Endodermal cell (in vitro differentiated cells): ENCODE measurements around the gene CNIH4. TPM values are rescaled to one million over a fixed set of nuclear protein-coding genes. Genes with fewer than 3 reads are reported as not detected.

Experiments
- DNase-seq: peaks from one replicate; pipeline ENCODE4 v3.0.0-alpha.2; 2017
- H3K27ac ChIP-seq: 2 replicates; pipeline ENCODE4 v1.5.1; 2013; ENCODE audit warnings: mild to moderate bottlenecking, low read depth, low read length, moderate library complexity
- H3K27me3 ChIP-seq: 2 replicates; pipeline ENCODE4 v1.6.1; 2013; ENCODE audit warnings: mild to moderate bottlenecking, low read length, moderate library complexity; ENCODE audit not compliant: insufficient read depth, control insufficient read depth, poor library complexity, severe bottlenecking
- H3K36me3 ChIP-seq: 2 replicates; pipeline ENCODE4 v1.7.0; 2013; ENCODE audit warnings: mild to moderate bottlenecking, low read length, moderate library complexity; ENCODE audit not compliant: control insufficient read depth, insufficient read depth
- H3K4me1 ChIP-seq: one replicate; pipeline ENCODE4 v1.7.0; 2013; ENCODE audit warnings: low read length; ENCODE audit not compliant: control insufficient read depth, insufficient read depth
- H3K4me3 ChIP-seq: 2 replicates; pipeline ENCODE4 v1.5.1; 2013; ENCODE audit warnings: mild to moderate bottlenecking, low read length, moderate library complexity
- H3K9ac ChIP-seq: 2 replicates; pipeline ENCODE4 v1.6.1; 2013; ENCODE audit warnings: mild to moderate bottlenecking, low read length, moderate library complexity; ENCODE audit not compliant: poor library complexity, severe bottlenecking; ENCODE audit errors: extremely low read depth
- H3K9me3 ChIP-seq: 2 replicates; pipeline ENCODE4 v1.6.1; 2013; ENCODE audit warnings: mild to moderate bottlenecking, low read length, moderate library complexity; ENCODE audit not compliant: control insufficient read depth
- H3K27ac Mint-ChIP-seq: 2 replicates; pipeline ENCODE4 v1.8.0; 2020; ENCODE audit warnings: mixed read lengths
- H3K27me3 Mint-ChIP-seq: 2 replicates; pipeline ENCODE4 v1.8.0; 2021; ENCODE audit warnings: mild to moderate bottlenecking, mixed read lengths; ENCODE audit not compliant: insufficient read depth
- H3K36me3 Mint-ChIP-seq: 2 replicates; pipeline ENCODE4 v1.8.0; 2020; ENCODE audit warnings: low read depth, mixed read lengths
- H3K4me1 Mint-ChIP-seq: 2 replicates; pipeline ENCODE4 v1.8.0; 2020; ENCODE audit warnings: mixed read lengths
- H3K4me3 Mint-ChIP-seq: 2 replicates; pipeline ENCODE4 v1.8.0; 2020; ENCODE audit warnings: mild to moderate bottlenecking, moderate library complexity, mixed read lengths
- H3K9me3 Mint-ChIP-seq: 2 replicates; pipeline ENCODE4 v1.8.0; 2020; ENCODE audit warnings: mild to moderate bottlenecking, mixed read lengths
- CTCF ChIP-seq: fragments of 200-600 bp; sonication (generic); conservative IDR thresholded peaks from 2 replicates; pipeline ENCODE4 v1.5.0; 2021; ENCODE audit warnings: antibody characterized with exemption, mild to moderate bottlenecking
- WGBS, 2 experiments: methylation state at CpG; one replicate each; pipeline versions ENCODE4 v1.1.5 to v1.1.7; 2013; ENCODE audit warnings: missing lambda C conversion rate in 2 of 2, mixed read lengths in 1 of 2; ENCODE audit not compliant: insufficient coverage in 1 of 2, insufficient read length in 1 of 2; 5-methylcytosine and 5-hydroxymethylcytosine counted together
- total RNA-seq, 2 donors: library from RNA; stranded (reverse); fragmentation: NEBNext Ultra II Directional in 1 of 2; extraction: Animal tissue kit (Norgen Biotek cat#: 25700) in 1 of 2; gene quantifications; 2 replicates in 1 of 2; 3 replicates in 1 of 2; pipeline ENCODE4 v1.2.1, GENCODE V29; 2021

The CNIH4 gene
- total RNA-seq, 2 donors from 2014 or later = 63.7 to 67.8 TPM

GRCh38 chr1:224312025-224312424 is 44.7 kb upstream of the CNIH4 start:
- Histone ChIP-seq H3K9ac (no peak overlapping the region), H3K4me3 (no peak overlapping the region), H3K4me1 (no peaks in the 10 kb centered on the region), H3K36me3 (peaks cover 78% of the 10 kb centered on the region), H3K27ac (no peak overlapping the region), H3K27me3 (no peaks in the 10 kb centered on the region), H3K9me3 (no peaks in the 10 kb centered on the region)
- H3K27me3 Mint-ChIP-seq = no peaks in the 10 kb centered on the region
- no peak for TF ChIP-seq CTCF
- H3K4me3 Mint-ChIP-seq = no peak overlapping the region
- no peak for DNase-seq
- no peaks in the 10 kb centered on the region for H3K9me3 Mint-ChIP-seq
- peaks cover 46% of the 10 kb centered on the region for H3K36me3 Mint-ChIP-seq
- peaks cover 17% of the 10 kb centered on the region for H3K4me1 Mint-ChIP-seq
- 95% methylated on average over 2 of the region's 2 CpGs; no CpG with 5 or more reads in 1 of the 2 experiments for WGBS, 2 experiments
- H3K27ac Mint-ChIP-seq = no peak overlapping the region

- no peak for DNase-seq
- H3K9ac ChIP-seq = no peak overlapping the region
- Mint-ChIP-seq H3K36me3 (peaks cover 32% of the 10 kb centered on the region), H3K4me1 (peaks cover 17% of the 10 kb centered on the region), H3K9me3 (no peaks in the 10 kb centered on the region), H3K4me3 (no peak overlapping the region), H3K27ac (no peak overlapping the region), H3K27me3 (no peaks in the 10 kb centered on the region)
- no peaks in the 10 kb centered on the region for H3K9me3 ChIP-seq
- H3K27me3 ChIP-seq = no peaks in the 10 kb centered on the region
- no peak overlapping the region for H3K4me3 ChIP-seq
- no peaks in the 10 kb centered on the region for H3K4me1 ChIP-seq
- 87 to 94% methylated on average over 3 to 4 of the region's 4 CpGs for WGBS, 2 experiments
- TF ChIP-seq CTCF = no peak
- H3K36me3 ChIP-seq = peaks cover 41% of the 10 kb centered on the region
- H3K27ac ChIP-seq = no peak overlapping the region
Observed at GRCh38 chr1:224317383-224318045, 39.2 kb upstream of the CNIH4 start.

GRCh38 chr1:224321706-224322105 is 35.0 kb upstream of the CNIH4 start:
- Histone ChIP-seq H3K27me3 (no peaks in the 10 kb centered on the region), H3K36me3 (peaks cover 18% of the 10 kb centered on the region), H3K4me3 (no peak overlapping the region), H3K9ac (no peak overlapping the region), H3K4me1 (no peaks in the 10 kb centered on the region), H3K27ac (no peak overlapping the region), H3K9me3 (no peaks in the 10 kb centered on the region)
- 88% methylated on average over 1 of the region's 2 CpGs; no CpG with 5 or more reads in 1 of the 2 experiments for WGBS, 2 experiments
- no peak for DNase-seq
- Mint-ChIP-seq H3K4me1 (no peaks in the 10 kb centered on the region), H3K36me3 (peaks cover 26% of the 10 kb centered on the region), H3K27me3 (no peaks in the 10 kb centered on the region), H3K4me3 (no peak overlapping the region), H3K9me3 (no peaks in the 10 kb centered on the region), H3K27ac (no peak overlapping the region)
- TF ChIP-seq CTCF = no peak
